Hepatocyte (in vitro differentiated cells): Measurements from ENCODE around the gene VWF.

Experiments used
- CTCF ChIP-seq: fragments of 200-600 bp; sonication (generic); IDR thresholded peaks from 2 replicates; pipeline ENCODE4 v1.5.1; 2016; ENCODE audit warnings: antibody characterized with exemption, mild to moderate bottlenecking; ENCODE audit not compliant: poor library complexity
- EZH2 ChIP-seq: fragments of 200-600 bp; sonication (generic); IDR thresholded peaks from 2 replicates; pipeline ENCODE4 v1.6.1; 2016; ENCODE audit warnings: antibody characterized with exemption, mild to moderate bottlenecking, borderline replicate concordance

GRCh38 chr12:6026998-6027397, 97.5 kb downstream of the VWF start:
- no peak for TF ChIP-seq CTCF
- TF ChIP-seq EZH2: no peak
